Activated naive CD4-positive, alpha-beta T cell treated with anti-CD3 and anti-CD28 coated beads, Interleukin-2, amount 50 U/mL, for 16 hours (primary cell): Measurements from ENCODE around the gene SPATA31C2.
A peak's percentile ranks its signal among the peaks of the same experiment; 100 is the strongest.
"Not testable (repeated sequence)": the region's sequence is repeated elsewhere in the genome, so short reads cannot be mapped to it uniquely, and the experiment has no call there.

Experiments used
- DNase-seq: peaks from one replicate; pipeline ENCODE4 v3.0.0-alpha.2; 2020

Gene SPATA31C2

DNA sequence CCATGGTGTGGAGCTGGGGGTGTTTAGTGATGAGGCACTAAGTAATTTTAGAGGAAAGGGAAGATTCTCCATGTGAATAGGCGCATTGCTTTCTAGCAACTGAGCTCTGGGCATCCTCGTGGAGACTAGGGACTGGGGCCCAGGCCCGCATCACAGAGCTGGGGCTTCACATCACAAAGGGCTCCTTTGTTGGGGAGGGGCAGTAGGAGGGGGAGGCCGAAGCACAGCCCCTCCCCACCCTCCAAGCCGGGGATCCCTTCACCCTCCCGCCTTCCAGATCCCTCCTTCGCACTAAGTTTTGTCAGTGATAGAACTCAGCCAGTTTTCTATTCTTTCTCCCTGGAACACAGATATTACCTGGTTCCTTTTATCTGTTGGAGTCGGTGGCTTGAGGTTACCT lies at the start of gene SPATA31C2:
TSS of gene SPATA31C2 (minus strand) at position 101 of the 400 bp plus-strand sequence. CDS start at position 72, 29 bp downstream.
- not testable (repeated sequence) for DNase-seq

GRCh38 chr9:88187631-88188030 lies 49.4 kb upstream of the SPATA31C2 start:
- no peak for DNase-seq

GRCh38 chr9:88186495-88187110 lies 48.3 kb upstream of the SPATA31C2 start:
- DNase-seq: no peak

DNA sequence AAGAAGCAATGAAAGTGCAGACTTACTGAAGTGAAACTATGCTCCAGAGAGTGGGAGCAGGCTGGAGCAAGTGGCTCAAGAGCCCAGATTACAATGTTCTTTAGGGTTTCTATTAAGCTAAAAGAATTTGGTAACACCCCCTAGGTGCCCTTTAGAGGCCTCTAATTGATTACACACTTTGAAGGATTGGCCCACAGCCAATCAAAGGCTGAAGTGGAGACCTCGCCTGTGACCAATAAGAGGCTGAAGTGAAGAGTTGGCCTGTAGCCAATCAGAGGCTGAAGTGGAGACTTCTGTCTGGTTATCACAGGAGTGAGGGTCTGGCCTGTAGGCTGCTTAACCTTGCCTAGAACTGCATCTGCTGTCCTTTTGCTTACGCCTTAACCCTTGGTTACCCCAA lies 46.7 kb upstream of the SPATA31C2 start:
- DNase-seq: no peak

DNA sequence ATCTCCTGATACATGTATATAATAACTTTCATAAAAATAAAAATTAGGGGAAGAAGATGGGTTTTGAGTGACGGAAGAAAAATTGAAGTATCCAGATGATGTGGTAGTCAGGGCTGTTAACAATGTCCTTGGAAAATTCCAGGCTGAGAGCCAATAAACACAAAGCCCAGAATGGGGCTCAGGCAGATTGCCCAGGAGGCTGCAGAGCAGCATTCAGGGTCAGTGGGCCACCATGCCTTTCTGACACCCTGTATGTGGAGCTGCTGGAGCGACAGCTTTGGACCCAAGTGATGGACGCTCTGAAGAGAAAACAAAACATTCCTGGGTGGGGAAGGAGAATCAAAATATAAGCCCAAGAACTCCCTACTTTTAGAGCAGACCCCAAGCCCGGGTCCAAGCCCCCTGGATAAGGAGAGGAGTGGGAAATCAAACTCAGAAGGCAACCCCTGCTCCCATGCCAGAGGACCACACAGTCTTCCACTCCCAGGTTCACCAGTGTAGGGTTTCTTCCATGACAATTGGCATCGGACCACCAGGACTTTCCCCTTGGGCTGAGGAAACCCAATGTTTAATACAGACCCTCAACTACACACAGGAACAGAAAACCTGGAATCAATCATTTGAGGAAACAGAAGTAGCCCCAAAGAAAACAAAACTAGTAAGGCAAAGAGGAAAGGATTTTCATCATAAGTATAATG lies 45.7 kb upstream of the SPATA31C2 start:
- no peak for DNase-seq

DNA sequence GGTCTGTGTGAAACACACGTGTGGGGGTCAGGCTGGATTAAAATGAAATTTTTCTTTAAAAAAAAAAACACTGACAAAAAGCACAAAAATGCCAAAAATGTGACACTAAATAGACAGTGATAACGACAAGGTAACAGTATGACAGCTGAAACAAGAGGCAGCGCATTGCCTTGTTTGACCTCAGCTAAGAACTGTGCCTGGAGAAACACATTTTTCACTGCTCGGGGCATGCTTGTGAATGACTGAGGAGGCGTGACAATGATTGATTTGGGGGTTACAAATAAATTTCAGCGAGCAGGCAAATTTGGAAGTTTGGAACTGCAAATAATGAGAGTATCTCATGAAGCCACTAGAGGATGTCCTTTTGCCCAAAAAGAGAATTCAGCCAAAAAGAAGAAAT lies 44.2 kb upstream of the SPATA31C2 start:
- DNase-seq: no peak

- DNase-seq: no peak
Measured at GRCh38 chr9:88180081-88180765, 41.9 kb upstream of the SPATA31C2 start.

- no peak for DNase-seq
Measured at GRCh38 chr9:88179062-88179521, 40.8 kb upstream of the SPATA31C2 start.

DNA sequence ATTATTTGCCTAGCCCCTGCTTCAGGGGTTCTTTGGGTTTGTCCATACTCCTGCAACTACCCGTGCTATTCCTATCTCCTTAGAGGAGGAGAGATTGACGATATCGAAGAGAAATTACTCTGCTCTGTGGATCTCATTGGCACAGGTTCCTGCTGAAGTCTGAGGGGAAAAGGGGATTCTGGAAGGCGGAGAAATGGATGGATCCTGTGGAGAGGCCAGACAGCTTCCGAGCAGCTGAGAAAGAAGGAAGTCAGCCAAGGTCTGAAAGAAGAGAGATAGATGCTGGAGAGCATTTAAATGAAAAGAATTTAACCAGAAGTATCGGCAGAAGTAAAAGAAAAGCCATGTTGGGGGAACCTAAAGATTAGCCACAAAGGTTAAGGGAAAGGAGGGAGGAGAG lies 40.4 kb upstream of the SPATA31C2 start:
- DNase-seq: no peak

DNA sequence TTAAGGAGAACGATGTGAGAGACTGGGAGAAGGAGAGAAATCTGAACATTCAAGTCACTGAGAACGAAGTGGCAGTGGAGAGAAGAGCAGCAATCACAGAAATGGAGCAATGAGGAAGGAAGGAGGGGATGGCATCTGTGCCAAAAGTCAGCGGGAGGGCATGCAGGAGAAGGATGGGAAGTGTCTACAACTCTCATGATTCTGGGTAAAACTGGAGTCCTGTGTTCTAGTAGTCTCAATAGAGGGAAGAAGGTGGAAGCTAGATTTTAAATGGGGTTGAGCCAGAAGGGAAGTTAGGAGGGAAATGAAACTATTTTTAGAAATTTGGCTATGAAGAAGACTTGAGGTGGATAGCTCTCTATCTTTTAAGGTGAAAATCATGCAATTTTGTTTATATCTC lies 39.1 kb upstream of the SPATA31C2 start:
- DNase-seq: no peak

- DNase-seq: no peak
Measured at GRCh38 chr9:88174324-88174723, 36.0 kb upstream of the SPATA31C2 start.

DNA sequence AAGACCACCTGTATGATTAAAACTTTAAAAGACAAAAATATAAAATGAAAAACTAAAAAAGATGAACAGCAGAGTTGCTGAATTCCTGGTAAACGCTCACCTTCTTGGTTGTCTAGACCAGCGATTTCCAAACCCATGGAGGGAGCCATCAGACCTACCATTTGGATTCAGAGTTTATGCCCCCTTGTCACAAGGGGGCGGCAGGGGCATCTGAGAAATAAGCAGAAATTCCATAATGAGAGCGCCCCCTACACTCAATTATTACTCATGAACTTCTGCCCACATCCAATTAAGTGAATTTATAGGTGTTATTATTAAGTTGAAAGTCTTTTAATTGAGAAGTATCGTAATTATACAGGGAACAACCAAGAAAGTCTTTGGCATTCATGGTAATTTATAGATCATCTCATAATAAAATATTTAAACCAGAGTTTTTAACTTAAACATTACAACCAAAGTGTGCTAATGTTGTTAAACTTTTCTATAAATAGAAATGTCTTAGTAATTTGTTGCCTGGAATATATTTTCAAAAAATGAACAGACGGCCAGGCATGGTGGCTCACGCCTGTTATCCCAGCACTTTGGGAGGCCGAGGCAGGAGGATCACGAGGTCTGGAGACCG lies 35.2 kb upstream of the SPATA31C2 start:
- peak; percentile 53 for DNase-seq

DNA sequence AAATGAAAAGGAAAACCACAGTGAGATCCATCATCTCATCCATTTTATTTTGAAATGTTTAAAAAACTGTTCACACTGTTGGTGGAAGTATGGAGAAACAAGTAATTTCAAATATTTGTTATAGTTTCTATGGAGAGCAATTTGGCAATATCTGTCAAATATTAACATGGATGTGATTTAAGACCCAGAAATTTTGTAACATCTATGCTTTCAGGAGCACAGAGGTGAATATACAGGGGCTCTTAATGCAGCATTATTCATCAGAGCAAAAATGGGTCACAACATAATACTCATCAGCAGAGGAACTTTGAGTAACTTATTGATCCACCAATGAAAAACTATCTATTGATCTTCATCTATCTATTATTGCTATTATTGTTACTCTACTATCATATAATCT lies 31.4 kb upstream of the SPATA31C2 start:
- no peak for DNase-seq

DNA sequence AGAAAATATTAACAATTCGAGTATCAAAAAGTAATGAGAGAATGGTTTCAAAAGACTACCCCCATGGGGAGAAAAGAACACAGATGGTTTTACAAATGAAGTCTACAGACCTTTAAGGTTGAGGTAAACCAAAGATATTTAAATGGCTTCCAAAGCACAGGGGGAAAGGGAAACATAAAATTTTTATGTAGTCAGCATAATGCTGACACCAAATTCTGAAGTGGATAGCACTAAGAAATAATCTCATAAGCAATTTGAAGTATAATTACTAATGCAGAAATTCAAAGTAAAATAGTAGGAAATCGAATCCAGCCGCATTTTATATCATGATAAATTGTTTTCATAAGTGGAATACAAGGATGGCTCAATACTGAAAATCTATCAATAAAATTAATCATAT lies 30.3 kb upstream of the SPATA31C2 start:
- DNase-seq: no peak

- DNase-seq: no peak
Measured at GRCh38 chr9:88166660-88167059, 28.4 kb upstream of the SPATA31C2 start.

- no peak for DNase-seq
Measured at GRCh38 chr9:88164850-88165249, 26.6 kb upstream of the SPATA31C2 start.

DNA sequence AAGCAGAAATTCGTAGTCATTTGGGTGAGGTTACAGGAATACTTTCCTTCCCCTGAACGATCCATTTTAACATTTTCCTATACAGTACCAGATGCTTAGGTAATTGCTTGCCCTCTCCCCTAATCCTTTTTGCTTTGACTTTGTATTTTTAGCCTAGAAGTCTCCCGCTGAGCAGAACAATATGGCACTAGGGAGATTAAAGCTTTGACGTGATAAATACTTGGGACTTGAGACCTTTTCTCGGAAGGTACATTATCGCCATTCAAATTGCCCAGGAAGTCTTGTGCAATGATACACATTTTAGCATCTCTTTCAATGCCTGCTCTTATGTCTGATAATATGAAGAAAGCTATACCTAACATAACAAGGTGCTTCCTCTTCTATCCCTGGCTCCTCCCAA lies 22.9 kb upstream of the SPATA31C2 start:
- DNase-seq: no peak

- no peak for DNase-seq
Measured at GRCh38 chr9:88143957-88144625, 5.8 kb upstream of the SPATA31C2 start.

DNA sequence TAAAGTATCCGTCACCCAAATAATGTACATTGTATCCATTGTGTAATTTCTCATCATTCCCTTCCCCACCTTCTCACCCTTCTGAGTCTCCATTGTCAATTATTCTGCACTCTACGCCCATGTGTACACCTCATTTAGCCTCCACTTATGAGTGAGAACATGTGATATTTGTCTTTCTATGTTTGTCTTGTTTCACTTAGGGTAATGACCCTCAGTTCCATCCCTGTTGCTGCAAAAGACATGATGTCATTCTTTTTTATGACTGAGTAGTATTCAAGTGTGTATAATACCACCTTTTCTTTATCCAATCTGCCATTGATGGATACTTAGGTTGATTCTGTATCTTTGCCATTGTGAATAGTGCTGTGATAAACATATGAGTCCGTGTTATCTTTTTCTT lies 4.9 kb upstream of the SPATA31C2 start:
- DNase-seq: no peak

DNA sequence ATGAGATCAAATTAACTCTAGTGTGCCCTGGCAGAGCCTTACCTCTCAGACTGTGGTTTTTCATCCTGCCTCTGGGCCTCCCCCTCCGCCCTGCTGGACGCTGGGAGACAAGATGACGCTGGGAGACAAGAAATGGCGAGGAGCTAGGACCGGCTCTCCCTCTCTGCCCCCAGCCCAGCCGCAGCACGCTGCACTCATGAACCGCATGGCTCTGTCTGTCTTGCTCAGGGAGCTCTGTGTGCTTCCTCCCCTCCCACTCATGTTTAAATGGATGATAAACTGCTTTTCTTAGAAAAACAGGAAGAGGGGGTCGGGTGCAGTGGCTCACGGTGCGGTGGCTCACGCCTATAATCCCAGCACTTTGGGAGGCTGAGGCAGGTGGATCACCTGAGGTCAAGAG lies 4.7 kb downstream of the SPATA31C2 start:
- DNase-seq: not testable (repeated sequence)

- not testable (repeated sequence) for DNase-seq
Measured at GRCh38 chr9:88129556-88129955, 8.7 kb downstream of the SPATA31C2 start.

- DNase-seq: not testable (repeated sequence)
Measured at GRCh38 chr9:88127700-88128300, 10.5 kb downstream of the SPATA31C2 start.

DNA sequence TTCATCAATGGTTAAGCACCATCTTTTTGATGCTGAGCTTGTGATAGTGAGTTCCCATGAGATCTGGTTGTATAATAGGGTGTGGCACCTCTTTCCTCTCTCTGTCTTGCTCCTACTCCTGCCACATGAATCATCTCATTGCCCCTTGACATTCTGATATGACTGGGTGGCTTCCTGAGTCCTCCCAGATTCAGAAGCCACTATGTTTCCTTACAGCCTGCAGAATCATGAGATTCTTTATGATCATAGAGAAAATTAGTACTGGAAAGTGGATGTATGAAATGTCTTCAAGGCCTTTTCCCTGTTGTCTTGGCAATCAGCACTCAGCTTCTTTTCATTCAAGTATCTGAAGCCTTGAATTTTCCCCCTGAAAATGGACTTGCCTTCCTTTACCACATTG lies 14.9 kb downstream of the SPATA31C2 start:
- not testable (repeated sequence) for DNase-seq
